Activated T-cell treated with anti-CD3 and anti-CD28 coated beads, Interleukin-2, amount 50 U/mL, for 1 hour (primary cell): ENCODE data around the gene DAD1.
"Not testable (repeated sequence)": the region's sequence is repeated elsewhere in the genome, so short reads cannot be mapped to it uniquely, and the experiment has no call there.

Source experiments
- DNase-seq: peaks from one replicate; pipeline ENCODE4 v3.0.0-alpha.2; 2020

Gene DAD1

DNA sequence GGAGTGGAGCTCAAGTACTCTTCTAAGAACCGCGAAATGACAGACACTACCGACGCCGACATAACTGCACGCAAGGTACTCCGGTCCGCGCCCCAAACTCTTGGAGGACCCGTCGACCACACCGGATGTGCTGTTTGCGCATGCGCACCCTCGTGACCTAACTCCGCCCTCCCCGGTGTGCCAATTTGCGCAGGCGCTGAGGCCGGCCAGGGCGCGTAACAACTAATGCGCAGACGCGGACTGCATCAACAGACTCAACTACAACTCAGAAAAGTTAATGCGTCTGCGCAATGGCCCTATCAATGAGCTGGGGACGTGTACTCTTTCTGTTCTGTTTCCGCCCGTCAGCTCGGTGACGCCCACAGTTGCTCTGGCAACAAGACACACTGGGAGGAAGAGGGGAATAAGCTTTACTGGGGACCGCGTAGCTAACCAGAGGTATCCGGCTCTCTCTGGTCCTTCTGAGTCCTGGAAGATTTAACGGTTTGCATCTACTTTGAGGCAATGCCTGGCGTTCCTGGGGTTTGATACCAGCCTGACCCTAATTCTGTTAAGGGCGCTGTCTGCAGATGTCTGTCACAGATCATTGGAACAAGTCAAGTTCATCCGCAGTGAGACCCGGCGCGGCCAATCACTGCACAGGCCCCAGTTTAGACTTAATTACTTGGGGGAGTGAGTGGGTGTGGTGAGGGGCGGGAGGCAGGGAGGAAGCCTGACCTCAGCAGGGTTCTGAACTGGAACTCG, at the start of gene DAD1:
DAD1 (minus strand) TSS at position 129 of the 744 bp plus-strand sequence; CDS start at position 62, 67 bp downstream.
- DNase-seq = peak; percentile 100

DNA sequence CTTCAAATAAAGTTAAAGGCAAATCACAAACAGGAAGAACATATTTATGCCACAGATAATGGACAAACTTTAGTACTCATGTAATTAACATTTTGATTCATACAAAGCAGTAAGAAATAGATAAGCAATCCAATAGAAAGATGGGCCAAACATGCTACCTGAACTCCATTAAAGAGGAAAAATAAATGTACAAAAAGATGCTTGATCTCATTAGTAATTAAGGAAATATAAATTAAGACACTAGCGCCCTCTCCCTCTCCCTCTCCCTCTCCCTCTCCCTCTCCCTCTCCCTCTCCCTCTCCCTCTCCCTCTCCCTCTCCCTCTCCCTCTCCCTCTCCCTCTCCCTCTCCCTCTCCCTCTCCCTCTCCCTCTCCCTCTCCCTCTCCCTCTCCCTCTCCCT, 47.0 kb upstream of the DAD1 start:
- not testable (repeated sequence) for DNase-seq

DNA sequence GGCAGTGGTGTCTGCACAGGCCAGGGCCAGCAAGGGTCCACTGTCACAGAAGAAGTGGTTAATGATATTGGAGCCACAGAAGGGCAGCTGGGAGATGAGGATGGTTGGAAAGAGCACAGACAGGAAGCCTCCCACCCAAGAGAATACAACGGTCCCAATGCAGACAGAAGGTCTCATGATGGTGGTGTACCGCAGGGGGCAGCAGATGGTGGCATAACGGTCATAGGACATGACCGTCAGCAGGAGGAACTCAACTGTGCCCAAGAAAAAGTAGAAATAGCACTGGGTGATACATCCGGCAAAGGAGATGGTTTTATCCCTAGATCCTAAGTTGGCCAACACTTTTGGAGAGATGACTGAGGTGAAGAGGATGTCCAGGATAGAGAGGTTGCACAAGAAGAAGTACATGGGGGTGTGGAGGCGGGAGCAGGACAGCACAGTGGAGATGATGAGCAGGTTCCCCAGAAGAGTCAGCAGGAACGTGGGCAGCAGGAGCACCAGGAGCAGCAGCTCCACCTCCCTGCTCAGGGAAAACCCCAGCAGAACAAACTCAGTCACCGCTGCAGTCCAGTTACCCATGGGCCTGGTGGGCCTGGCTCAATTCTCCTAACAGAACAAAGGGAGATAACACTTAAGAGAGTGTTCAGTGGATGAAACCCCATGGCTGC, 45.3 kb upstream of the DAD1 start:
- DNase-seq = no peak

DNA sequence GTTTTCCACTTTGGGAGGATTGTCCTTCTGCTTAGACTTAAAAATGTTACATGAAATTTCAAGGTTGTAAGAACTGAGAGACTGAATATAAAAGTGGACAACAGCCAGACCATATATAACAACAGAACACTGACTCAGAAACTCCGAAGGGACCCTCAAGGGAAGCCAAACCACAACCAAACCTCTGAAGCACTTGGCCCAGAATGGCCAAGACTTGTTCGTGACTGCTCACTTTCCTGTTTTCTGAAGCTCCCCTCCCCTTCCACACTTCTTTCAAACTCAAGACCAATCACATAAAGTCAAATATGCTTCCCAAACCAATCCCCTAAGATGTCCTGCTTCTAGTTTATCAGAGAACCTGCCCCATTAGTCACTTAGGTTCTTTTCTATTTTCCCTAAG, 41.5 kb upstream of the DAD1 start:
- no peak for DNase-seq

DNA sequence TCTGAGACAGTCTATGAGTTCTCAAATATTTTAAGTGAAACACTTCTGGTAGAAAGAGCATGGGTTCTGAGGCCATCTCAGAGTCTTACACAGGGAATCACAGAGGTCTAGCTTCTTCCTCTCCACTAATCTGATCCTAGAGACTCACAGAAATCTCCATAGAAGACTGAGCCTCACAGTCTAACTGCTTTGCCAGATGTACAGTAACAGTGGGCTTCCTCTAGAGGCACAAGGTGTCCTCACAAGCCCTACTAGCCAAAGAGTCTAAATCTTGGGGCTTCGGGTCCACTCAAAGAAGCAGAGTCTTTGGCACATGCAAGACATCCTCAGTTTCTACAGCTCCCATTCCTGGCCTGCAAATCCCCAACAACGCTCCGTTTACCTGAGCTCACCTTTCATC, 41.0 kb upstream of the DAD1 start:
- DNase-seq = no peak

DNA sequence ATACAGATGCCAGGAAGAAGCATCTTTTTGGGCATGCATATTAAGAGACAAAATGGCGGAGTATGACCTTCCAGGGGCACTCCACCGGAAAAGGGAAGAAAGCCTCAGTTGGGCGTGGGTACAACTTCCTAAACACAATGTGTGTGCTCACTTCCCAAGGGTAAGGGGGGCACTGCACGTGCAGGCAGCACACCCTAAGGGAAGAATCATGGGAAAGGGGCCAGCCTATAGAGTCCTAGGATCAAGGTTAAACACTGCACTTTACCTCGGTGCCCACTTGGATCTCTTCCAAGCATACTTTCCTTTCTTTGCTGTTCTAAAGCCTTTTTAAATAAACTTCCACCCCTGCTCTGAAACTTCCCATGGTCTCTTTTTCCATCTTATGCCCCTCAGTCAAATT, 40.3 kb upstream of the DAD1 start:
- no peak for DNase-seq

DNA sequence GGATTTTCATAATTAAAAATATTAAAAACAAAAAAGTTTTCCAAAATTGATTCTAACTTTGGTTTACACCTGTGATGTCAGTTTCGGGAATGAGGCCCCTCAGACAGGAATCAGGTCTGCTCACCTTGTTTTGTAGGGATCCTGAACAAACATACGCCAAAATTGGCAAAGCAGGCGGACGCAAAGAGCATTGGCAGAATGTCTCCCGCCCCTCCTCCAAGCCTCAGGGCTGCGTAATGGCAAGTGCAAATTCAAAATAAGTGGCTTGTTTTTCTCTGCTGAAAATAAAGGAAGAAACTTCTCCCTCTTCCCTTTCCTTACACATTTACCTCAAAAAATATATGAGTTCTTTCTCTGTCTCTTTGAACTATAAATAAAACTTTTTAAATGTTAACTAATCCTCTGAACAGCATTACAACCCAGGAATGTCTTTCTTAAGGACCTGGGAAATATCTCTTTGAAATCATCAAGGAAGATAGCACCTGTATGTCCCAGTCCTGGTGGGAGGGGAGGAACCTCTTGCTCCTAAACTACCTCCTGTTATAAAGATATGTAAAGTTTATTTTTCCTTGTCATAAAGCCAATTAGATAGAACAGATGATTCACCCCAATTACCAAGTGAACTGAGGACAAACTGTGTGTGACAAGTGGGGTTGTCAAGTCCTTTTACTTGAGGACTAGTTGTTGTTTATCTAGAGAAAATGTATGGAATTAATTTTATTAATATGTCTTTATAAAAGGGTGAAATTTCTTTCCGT, 38.7 kb upstream of the DAD1 start:
- DNase-seq = no peak

DNA sequence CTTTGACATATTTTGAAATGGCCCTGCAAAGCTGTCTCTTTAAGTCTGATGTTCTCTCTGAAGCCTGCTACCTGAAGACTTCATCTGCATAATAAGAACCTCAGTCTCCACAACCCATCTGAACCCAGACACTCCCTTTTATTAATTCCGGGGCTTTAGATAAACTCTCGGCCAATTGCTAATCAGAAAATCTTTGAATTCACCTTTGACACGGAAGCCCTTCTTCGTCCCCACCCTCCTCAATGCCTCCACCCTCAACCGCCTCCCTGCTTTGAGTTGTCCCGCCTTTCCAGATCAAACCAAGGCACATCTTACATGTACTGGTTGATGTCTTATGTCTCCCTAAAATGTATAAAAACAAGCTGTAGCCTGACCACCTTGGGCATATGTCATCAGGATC, 37.6 kb upstream of the DAD1 start:
- no peak for DNase-seq

DNA sequence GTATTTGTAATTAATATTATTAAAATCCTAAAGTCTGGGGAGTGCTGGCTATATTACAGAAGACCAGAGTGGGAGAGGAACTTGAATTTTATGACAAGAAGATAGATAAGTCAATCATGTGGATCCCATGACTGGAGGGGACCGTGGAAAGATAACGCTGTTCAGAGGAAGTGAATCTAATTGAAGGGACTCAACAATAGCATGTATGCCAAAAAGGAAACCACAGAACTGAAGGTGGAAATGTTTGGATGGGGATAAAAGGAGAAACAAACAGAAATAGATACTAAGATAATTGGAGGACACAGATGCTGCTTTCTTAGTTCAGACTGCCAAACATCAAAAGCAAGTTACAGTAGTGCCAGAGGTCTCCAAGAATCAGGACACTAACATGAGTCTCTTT, 34.0 kb upstream of the DAD1 start:
- DNase-seq = no peak

DNA sequence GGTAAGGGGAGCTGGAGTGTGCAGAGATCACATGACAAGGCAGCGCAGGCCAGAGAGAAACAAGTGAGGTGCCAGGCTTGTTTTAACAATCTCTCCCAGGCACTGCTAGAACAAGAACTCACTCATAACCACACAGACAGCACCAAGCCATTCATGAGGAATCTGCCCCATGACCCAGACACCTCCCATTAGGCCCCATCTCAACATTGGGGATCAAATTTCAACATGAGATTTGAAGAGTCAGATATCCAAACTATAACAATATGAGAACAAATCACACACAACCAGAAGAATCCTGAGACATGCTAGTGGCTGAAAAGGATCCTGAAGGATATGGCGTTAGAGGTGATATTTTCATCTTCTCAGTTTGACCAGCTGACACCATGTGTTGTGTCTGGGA, 33.2 kb upstream of the DAD1 start:
- no peak for DNase-seq

DNA sequence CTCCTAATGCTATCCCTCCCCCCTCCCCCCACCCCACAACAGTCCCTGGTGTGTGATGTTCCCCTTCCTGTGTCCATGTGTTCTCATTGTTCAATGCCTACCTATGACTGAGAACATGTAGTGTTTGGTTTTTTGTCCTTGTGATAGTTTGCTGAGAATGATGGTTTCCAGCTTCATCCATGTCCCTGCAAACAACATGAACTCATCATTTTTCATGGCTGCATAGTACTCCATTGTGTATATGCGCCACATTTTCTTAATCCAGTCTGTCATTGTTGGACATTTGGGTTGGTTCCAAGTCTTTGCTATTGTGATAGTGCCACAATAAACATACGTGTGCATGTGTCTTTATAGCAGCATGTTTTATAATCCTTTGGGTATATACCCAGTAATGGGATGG, 26.7 kb upstream of the DAD1 start:
- DNase-seq = not testable (repeated sequence)

DNA sequence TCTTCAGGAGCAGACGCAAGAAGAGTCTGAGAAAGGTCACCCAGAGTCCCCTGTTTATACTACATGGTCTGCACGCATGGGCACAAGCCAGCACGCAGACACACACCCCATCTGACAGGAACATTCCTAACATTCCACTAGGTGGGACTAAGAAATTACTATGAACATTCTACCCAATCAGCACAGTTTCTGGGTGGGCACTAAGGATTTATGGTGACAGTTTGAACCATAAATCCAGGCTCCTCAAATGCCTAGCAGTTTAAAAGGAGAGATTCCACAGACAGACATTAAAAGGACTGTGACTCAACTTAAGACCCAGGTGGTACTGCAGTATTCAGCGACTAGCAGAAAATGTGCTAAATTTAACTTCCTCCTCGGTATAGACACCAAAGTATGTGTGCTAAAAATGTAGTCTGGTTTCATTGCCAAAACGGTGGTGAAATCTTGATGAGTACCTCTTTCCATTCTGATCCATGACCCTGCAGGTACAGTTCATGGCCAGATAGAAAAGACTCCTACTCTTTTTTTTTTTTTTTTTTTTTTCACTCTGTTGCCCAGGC, 25.3 kb upstream of the DAD1 start:
- no peak for DNase-seq

DNA sequence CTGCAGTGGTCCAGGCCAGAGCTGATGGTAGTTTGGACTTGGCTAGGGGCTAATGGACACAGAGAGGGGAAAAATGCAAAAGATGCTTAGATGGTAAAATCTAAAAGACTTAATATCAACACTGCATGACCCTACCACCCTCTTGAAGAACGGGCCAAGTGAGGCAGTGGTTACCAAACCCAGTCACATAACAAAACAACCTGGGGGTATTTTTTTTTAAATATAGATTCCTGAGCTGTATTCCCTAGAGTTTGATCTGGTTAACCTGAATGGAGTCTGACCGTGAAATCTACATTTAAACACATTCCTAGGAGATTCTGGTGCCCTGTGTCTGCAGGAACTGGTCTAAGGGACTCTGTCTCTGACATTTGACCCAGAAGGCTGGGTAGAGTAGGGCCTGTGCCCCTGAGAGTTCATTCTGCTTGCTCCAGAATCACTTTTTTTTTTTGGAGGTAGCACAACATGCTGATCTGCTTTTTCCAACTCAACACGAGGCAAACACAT, 24.8 kb upstream of the DAD1 start:
- DNase-seq = no peak

DNA sequence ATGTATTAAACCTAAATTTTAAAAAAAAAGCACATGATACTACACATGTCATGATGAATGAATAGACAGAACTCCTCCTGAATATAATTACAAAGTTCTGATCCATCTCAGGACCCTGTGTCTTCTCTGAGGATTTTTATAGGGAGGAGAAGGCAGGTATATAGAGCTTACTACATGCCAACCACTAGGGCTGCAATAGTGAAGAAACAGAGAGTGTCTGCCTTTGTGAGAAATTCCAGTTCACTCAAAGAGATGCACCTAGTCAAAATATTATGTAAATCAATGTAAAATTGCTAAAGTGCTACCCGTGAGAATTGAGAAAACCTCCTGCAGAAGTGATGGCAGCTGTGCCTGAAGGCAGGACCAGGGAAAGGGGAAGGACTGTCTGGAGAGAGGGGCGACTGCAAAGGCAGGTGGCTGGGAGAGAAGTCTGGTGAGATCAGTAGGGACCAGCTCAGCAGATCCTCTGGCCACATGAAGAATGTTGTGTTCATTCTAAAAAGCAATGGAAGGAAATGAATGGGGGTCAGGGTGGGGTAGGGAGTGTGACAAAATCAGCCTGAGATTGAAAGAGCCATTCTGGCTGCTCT, 24.2 kb upstream of the DAD1 start:
- DNase-seq = no peak

DNA sequence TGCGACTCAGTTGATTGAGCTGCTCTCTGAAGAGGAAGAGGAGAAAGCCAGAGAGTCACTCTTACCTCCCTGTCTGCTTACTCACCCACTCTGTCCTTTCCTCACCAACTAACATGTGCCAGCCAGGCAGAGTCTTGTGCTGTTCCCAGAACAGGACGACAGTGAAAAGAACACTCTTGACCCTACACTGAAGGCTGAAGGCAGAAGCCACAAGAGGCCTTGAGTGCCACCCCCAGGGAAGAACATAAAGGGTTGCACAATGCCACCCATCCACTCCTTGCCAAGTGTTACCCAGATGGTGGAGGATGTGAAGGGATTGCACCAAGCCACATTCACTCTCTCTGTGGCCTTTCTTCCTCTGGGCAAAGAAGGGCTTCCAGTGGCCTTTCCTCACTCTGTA, 21.9 kb upstream of the DAD1 start:
- DNase-seq = no peak

DNA sequence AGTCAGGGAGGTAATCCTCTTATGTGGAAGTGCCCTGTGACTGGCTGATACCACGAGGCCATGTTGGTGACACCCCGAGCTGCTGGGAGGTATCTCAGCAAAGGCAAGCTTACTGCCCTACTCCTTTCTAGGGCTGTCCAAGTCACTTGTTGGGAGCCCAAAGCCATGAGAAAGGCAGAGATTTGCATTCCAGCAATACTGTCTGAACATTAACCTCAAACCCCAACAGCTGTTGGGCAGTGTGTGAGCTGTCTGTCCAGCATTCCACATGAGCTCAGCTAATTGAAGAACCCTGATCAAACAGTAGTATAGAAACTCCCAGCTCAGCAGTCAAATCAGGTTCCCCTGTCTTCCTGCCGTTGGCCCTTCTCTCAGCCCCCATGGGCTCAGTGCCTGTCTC, 18.3 kb upstream of the DAD1 start:
- no peak for DNase-seq

DNA sequence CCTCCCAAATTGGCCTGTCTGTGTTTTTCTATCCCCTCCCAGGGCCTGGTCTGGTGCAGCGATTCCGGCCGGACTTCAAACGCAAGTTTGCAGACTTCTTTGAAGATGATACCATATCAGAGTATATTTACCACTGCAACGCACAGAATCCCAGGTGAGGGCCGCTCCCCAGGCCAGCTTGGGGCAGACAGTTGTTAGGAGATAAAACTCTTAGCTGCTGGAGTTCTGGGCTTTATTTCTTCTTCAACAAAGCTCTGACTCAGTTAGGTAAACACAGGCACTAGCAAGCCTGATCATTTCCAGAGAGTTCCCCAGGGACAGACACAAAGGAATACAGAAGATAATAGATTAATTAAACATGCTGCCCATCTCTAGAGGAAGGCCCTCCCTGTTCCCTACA, 17.4 kb upstream of the DAD1 start:
- DNase-seq = no peak

DNA sequence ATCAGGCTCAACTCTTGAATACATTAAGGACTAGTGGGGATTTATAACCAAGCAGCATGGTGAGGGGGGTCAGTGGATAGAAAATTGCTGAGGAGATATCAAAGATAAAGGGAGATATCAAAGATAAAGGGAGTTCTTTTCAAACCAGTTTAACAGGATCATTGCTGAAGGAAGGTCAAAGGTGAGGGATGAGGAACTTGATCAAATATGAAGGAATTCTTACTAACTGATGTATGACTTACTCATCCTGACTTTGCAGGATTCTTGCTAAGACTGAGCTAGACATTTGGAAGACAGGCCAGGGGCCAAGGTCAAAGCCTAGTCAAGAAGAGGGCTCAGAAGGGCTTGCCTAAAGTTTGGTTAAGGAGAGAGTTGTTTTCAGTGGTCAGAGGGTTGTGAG, 13.8 kb upstream of the DAD1 start:
- DNase-seq = no peak

DNA sequence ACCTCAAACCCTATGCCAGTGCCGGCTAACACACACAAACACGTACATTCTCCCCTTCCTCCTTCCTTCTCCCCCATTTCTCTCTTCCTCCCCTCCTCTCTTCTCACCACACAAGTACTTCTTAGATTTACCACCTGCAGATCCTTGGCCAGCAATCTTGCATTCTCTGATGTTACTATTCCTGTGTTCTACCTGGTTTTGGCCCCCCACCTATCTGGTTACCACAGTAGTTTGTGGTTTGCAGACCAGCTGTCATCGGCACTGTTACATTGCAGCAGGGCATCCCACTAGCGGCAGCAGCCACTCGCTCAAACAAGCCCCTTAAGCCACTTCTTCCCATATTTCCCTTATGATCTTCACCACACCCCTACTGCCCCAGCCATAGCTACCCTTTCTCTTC, 13.0 kb upstream of the DAD1 start:
- no peak for DNase-seq

DNA sequence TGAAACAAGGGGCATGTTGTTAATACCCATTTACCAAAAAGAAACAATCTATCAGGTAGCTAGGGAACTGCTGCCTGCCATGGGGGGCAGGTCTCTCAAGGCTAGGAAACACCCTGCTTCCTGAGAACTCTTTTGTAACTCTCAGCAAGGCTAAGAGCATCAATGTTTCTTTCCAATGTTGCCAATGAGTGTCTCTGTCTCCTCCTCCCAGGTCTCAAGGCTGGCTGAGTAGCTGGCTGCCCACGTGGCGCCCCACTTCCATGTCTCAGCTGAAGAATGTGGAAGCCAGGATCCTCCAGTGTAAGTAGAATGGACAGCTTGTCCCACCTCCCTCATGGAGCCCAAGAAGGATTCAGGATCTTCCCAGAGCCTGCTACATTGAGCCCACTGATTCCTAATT, 12.4 kb upstream of the DAD1 start:
- DNase-seq = no peak

DNA sequence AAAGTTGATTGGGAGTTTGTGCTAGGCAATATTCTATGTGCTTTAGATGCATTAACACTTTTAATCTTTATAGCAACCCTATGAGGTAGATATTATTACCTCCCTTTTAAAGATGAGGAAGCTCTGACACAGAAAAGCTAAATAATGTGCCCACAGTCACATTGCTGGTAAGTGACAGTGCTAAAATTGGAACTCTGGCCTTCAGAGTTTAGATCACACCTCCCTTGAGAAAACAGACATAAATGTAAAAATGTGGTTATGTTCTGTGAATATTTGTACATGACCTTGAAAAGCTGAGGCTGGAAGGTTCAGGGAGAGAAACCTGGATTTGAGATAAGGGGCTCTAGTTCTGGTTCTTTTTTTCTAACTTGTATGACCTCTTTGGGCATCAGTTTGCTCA, 11.0 kb upstream of the DAD1 start:
- no peak for DNase-seq

DNA sequence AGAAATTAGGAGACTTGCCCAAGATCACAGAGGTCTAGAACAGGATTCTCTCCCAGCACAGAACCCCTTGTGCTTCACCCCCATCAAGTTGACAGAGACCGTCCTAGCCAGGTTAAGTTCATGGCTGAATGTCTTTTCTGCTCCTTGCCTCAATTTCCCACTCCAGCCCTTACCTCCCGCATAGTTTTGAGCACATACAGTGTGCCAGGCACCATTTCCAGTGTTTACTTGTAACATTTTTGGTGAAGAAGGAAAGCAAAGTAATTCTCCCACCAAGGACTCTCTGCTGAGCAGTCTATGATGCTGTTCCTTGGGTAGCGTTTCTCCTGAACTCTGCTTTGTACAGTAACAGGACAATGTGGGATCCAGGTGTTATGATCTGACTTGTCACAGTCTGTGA, 10.3 kb upstream of the DAD1 start:
- no peak for DNase-seq

DNA sequence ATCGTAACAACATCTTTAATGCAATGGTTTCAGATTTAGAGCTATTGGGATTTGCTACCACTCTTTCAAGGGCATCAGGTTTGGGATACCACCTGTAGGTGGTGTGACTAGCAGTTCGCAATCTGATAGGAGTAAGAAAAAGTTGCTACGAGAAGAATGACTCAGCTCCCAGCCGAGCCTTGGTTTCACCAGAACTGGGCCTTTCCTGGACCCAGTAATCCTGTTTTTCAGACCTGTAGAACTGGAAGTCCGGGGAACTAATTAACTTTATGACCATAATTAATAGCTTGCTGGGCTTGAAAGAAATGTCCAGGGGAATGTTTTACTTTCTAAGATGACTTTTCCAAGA, 9.8 kb upstream of the DAD1 start:
- no peak for DNase-seq
